ENCODE data around the gene DEXI. TPM values are rescaled to one million over a fixed set of nuclear protein-coding genes. Genes with fewer than 3 reads are reported as not detected.

DEXI gene
- total and polyA plus RNA-seq, 4 donors = 41.4 to 60.1 (median 44.4) TPM

- no peak for ATAC-seq (ENCODE audit: low FRiP score)
- WGBS, 2 donors = 57 to 58% methylated on average over 42 to 46 of the region's 46 CpGs
- intact Hi-C loops (cut with DNase I) = no loop called here
- Histone ChIP-seq H3K27ac (ENCODE audit: low read depth in 1 of 2, low read length in 2 of 2) (no peak overlapping the region), H3K4me1 (ENCODE audit: control insufficient read depth in 1 of 2, insufficient read depth in 2 of 2, low read length in 2 of 2) (no peaks in the 10 kb centered on the region), H3K36me3 (ENCODE audit: control insufficient read depth in 1 of 2, insufficient read depth in 2 of 2, low read length in 1 of 2) (no peaks in the 10 kb centered on the region), H3K4me3 (ENCODE audit: low read length in 2 of 2) (no peak overlapping the region), H3K9me3 (ENCODE audit: control insufficient read depth, low read length) (peaks cover 2% of the 10 kb centered on the region), H3K27me3 (ENCODE audit: control insufficient read depth in 1 of 2, insufficient read depth in 2 of 2, low read length in 1 of 2) (no peaks in the 10 kb centered on the region)
- DNase-seq = peak in 1 of 2 donors; percentile 81
Observed at GRCh38 chr16:10906914-10907756, 35.1 kb downstream of the DEXI start.

DNA sequence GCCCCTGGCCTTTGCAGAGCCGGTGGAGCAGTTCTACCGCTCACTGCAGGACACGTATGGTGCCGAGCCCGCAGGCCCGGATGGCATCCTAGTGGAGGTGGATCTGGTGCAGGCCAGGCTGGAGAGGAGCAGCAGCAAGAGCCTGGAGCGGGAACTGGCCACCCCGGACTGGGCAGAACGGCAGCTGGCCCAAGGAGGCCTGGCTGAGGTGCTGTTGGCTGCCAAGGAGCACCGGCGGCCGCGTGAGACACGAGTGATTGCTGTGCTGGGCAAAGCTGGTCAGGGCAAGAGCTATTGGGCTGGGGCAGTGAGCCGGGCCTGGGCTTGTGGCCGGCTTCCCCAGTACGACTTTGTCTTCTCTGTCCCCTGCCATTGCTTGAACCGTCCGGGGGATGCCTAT lies 35.8 kb downstream of the DEXI start:
- Histone ChIP-seq H3K36me3 (ENCODE audit: control insufficient read depth in 1 of 2, insufficient read depth in 2 of 2, low read length in 1 of 2) (no peaks in the 10 kb centered on the region), H3K4me1 (ENCODE audit: control insufficient read depth in 1 of 2, insufficient read depth in 2 of 2, low read length in 2 of 2) (no peaks in the 10 kb centered on the region)
- 95% methylated on average over 19 of the region's 19 CpGs for WGBS, 2 donors

DNA sequence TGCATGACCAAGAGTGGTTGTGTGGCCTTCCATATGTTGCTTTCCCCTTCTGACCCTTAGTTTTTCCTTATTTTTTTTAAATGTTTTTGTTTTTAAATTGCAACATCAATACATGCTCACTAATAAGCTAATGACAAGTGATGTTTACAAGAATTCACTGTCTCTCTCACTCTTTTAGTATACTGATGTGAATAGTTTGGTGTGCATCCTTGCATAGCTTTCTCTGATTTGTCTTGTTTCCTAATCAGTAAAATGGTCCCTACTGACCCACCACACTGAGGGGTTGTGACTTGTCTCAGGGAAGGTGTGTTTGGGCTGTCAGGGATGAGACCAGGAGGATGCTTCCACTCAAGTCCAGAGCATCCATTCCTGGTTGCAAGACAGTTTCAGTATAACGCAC lies 39.3 kb downstream of the DEXI start:
- ATAC-seq (ENCODE audit: low FRiP score) (no peak), DNase-seq (no peak)
- no peak overlapping the region for H3K27ac ChIP-seq (ENCODE audit: low read depth in 1 of 2, low read length in 2 of 2)
- WGBS, 2 donors = 92 to 100% methylated on average over 1 of the region's 1 CpG
- H3K4me3 ChIP-seq (ENCODE audit: low read length in 2 of 2) = no peak overlapping the region
- H3K9me3 ChIP-seq (ENCODE audit: control insufficient read depth, low read length) = peaks cover 2% of the 10 kb centered on the region
- intact Hi-C loops (cut with DNase I) = no loop called here
- no peaks in the 10 kb centered on the region for H3K36me3 ChIP-seq (ENCODE audit: control insufficient read depth in 1 of 2, insufficient read depth in 2 of 2, low read length in 1 of 2)
- no peaks in the 10 kb centered on the region for H3K4me1 ChIP-seq (ENCODE audit: control insufficient read depth in 1 of 2, insufficient read depth in 2 of 2, low read length in 2 of 2)
- no peaks in the 10 kb centered on the region for H3K27me3 ChIP-seq (ENCODE audit: control insufficient read depth in 1 of 2, insufficient read depth in 2 of 2, low read length in 1 of 2)

More for the DNA sequence above, 35.8 kb downstream of the DEXI start:
- no peak for DNase-seq
- Histone ChIP-seq H3K9me3 (ENCODE audit: control insufficient read depth, low read length) (peaks cover 2% of the 10 kb centered on the region), H3K27me3 (ENCODE audit: control insufficient read depth in 1 of 2, insufficient read depth in 2 of 2, low read length in 1 of 2) (no peaks in the 10 kb centered on the region), H3K27ac (ENCODE audit: low read depth in 1 of 2, low read length in 2 of 2) (no peak overlapping the region), H3K4me3 (ENCODE audit: low read length in 2 of 2) (no peak overlapping the region)
- intact Hi-C loops (cut with DNase I) = no loop called here
- ATAC-seq (ENCODE audit: low FRiP score) = no peak

GRCh38 chr16:10897134-10897533 lies 45.1 kb downstream of the DEXI start:
- WGBS, 2 donors = 72 to 76% methylated on average over 5 of the region's 5 CpGs
- DNase-seq = no peak
- intact Hi-C loops (cut with DNase I) = no loop called here
- no peaks in the 10 kb centered on the region for H3K9me3 ChIP-seq (ENCODE audit: control insufficient read depth, low read length)
- H3K4me1 ChIP-seq (ENCODE audit: control insufficient read depth in 1 of 2, insufficient read depth in 2 of 2, low read length in 2 of 2) = no peaks in the 10 kb centered on the region
- H3K27me3 ChIP-seq (ENCODE audit: control insufficient read depth in 1 of 2, insufficient read depth in 2 of 2, low read length in 1 of 2) = no peaks in the 10 kb centered on the region
- H3K4me3 ChIP-seq (ENCODE audit: low read length in 2 of 2) = no peak overlapping the region
- H3K36me3 ChIP-seq (ENCODE audit: control insufficient read depth in 1 of 2, insufficient read depth in 2 of 2, low read length in 1 of 2) = no peaks in the 10 kb centered on the region
- ATAC-seq (ENCODE audit: low FRiP score) = no peak
- H3K27ac ChIP-seq (ENCODE audit: low read depth in 1 of 2, low read length in 2 of 2) = no peak overlapping the region

DNA sequence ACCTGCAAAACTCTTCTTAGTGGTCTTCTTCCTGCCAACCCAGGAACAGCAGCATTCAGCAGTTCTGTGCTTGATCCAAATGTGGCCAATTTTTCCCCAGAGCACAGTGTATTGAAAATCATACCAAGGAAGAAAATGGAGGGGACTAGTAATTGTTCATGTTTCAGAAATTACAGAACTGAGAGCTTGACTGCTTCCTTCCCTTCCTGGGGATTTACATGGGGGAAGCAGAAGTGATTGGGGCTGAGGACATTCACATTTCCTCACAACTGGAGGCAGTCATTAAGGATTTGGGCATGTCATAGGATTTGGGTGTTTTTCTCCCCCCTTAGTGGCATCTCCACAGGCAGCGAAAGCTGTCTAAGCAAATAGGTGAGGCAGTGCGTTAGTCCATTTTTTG lies 45.5 kb downstream of the DEXI start:
- Histone ChIP-seq H3K9me3 (ENCODE audit: control insufficient read depth, low read length) (no peaks in the 10 kb centered on the region), H3K4me1 (ENCODE audit: control insufficient read depth in 1 of 2, insufficient read depth in 2 of 2, low read length in 2 of 2) (no peaks in the 10 kb centered on the region), H3K36me3 (ENCODE audit: control insufficient read depth in 1 of 2, insufficient read depth in 2 of 2, low read length in 1 of 2) (no peaks in the 10 kb centered on the region), H3K27ac (ENCODE audit: low read depth in 1 of 2, low read length in 2 of 2) (no peak overlapping the region), H3K27me3 (ENCODE audit: control insufficient read depth in 1 of 2, insufficient read depth in 2 of 2, low read length in 1 of 2) (no peaks in the 10 kb centered on the region), H3K4me3 (ENCODE audit: low read length in 2 of 2) (no peak overlapping the region)
- intact Hi-C loops (cut with DNase I) = no loop called here
- 87 to 93% methylated on average over 2 of the region's 2 CpGs for WGBS, 2 donors
- no peak for ATAC-seq (ENCODE audit: low FRiP score)
- DNase-seq = no peak

- ATAC-seq (ENCODE audit: low FRiP score) = no peak
- intact Hi-C loops (cut with DNase I) = no loop called here
Observed at GRCh38 chr16:10896165-10896564, 46.1 kb downstream of the DEXI start.

GRCh38 chr16:10895053-10895946 lies 47.0 kb downstream of the DEXI start:
- no peaks in the 10 kb centered on the region for H3K9me3 ChIP-seq (ENCODE audit: control insufficient read depth, low read length)
- H3K36me3 ChIP-seq (ENCODE audit: control insufficient read depth in 1 of 2, insufficient read depth in 2 of 2, low read length in 1 of 2) = no peaks in the 10 kb centered on the region
- H3K4me3 ChIP-seq (ENCODE audit: low read length in 2 of 2) = no peak overlapping the region
- no peaks in the 10 kb centered on the region for H3K27me3 ChIP-seq (ENCODE audit: control insufficient read depth in 1 of 2, insufficient read depth in 2 of 2, low read length in 1 of 2)
- intact Hi-C loops (cut with DNase I) = no loop called here
- DNase-seq (peak; percentile 62 to 79), ATAC-seq (ENCODE audit: low FRiP score) (no peak)
- no peaks in the 10 kb centered on the region for H3K4me1 ChIP-seq (ENCODE audit: control insufficient read depth in 1 of 2, insufficient read depth in 2 of 2, low read length in 2 of 2)
- 29 to 30% methylated on average over 17 of the region's 17 CpGs for WGBS, 2 donors
- no peak overlapping the region for H3K27ac ChIP-seq (ENCODE audit: low read depth in 1 of 2, low read length in 2 of 2)

More at GRCh38 chr16:10896165-10896564, 46.1 kb downstream of the DEXI start:
- H3K27ac ChIP-seq (ENCODE audit: low read depth in 1 of 2, low read length in 2 of 2) = no peak overlapping the region
- H3K9me3 ChIP-seq (ENCODE audit: control insufficient read depth, low read length) = no peaks in the 10 kb centered on the region
- no peaks in the 10 kb centered on the region for H3K4me1 ChIP-seq (ENCODE audit: control insufficient read depth in 1 of 2, insufficient read depth in 2 of 2, low read length in 2 of 2)
- no peaks in the 10 kb centered on the region for H3K36me3 ChIP-seq (ENCODE audit: control insufficient read depth in 1 of 2, insufficient read depth in 2 of 2, low read length in 1 of 2)
- DNase-seq = no peak
- no peak overlapping the region for H3K4me3 ChIP-seq (ENCODE audit: low read length in 2 of 2)
- WGBS, 2 donors = 64 to 72% methylated on average over 3 of the region's 3 CpGs
- H3K27me3 ChIP-seq (ENCODE audit: control insufficient read depth in 1 of 2, insufficient read depth in 2 of 2, low read length in 1 of 2) = no peaks in the 10 kb centered on the region

DNA sequence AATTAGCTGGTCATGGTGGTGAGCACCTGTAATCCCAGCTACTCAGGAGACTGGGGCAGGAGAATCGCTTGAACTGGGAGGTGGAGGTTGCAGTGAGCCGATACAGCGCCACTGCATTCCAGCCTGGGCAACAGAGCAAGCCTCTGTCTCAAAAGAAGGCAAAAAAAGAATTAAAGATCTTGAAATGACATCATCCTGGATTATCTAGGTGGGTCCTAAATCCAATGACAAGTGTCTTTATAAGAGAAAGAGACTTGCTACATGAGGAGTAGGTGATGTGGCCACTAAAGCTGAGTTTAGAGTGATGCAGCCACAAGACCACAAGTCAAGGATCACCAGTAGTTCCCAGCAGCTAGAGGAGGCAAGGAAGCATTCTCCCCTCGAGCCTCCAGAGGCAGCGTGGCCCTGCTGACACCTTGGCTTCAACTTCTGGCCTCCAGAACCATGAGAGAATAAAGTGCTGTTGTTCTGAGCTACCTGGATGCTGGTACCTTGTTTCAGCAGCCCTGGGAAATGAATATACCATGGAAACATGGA lies 49.4 kb downstream of the DEXI start:
- ATAC-seq (ENCODE audit: low FRiP score) = no peak
- no peak overlapping the region for H3K4me3 ChIP-seq (ENCODE audit: low read length in 2 of 2)
- H3K36me3 ChIP-seq (ENCODE audit: control insufficient read depth in 1 of 2, insufficient read depth in 2 of 2, low read length in 1 of 2) = no peaks in the 10 kb centered on the region
- H3K4me1 ChIP-seq (ENCODE audit: control insufficient read depth in 1 of 2, insufficient read depth in 2 of 2, low read length in 2 of 2) = no peaks in the 10 kb centered on the region
- H3K27ac ChIP-seq (ENCODE audit: low read depth in 1 of 2, low read length in 2 of 2) = no peak overlapping the region
- H3K27me3 ChIP-seq (ENCODE audit: control insufficient read depth in 1 of 2, insufficient read depth in 2 of 2, low read length in 1 of 2) = no peaks in the 10 kb centered on the region
- WGBS, 2 donors = 80 to 81% methylated on average over 5 of the region's 5 CpGs
- H3K9me3 ChIP-seq (ENCODE audit: control insufficient read depth, low read length) = no peaks in the 10 kb centered on the region
- DNase-seq = no peak
- intact Hi-C loops (cut with DNase I) = no loop called here
